Tibial nerve (tissue), 4 donors: ENCODE results near the gene KIRREL3. TPM values are rescaled to one million over a fixed set of nuclear protein-coding genes. Genes with fewer than 3 reads are reported as not detected.
"Not testable (repeated sequence)": the region's sequence is repeated elsewhere in the genome, so short reads cannot be mapped to it uniquely, and the experiment has no call there.

Source experiments
- DNase-seq, 2 donors: peaks; one replicate each; pipeline ENCODE4 v3.0.0-alpha.2; 2019; ENCODE audit warnings: low spot score in 2 of 2
- H3K27ac ChIP-seq, 4 donors: fragments of 200-600 bp; sonication (generic) in 3 of 4; one replicate each; pipeline ENCODE4 v1.5.1; 2017 to 2019; ENCODE audit warnings: mild to moderate bottlenecking in 1 of 4
- H3K27me3 ChIP-seq, 2 donors: fragments of 200-600 bp; sonication (generic) in 1 of 2; one replicate each; pipeline versions ENCODE4 v1.5.1 to v1.6.0; 2017 to 2019
- H3K36me3 ChIP-seq, 3 donors: fragments of 200-600 bp; sonication (generic); one replicate each; pipeline ENCODE4 v1.5.1; 2018 to 2019
- H3K4me1 ChIP-seq, 4 donors: fragments of 200-600 bp; sonication (generic) in 3 of 4; one replicate each; pipeline ENCODE4 v1.5.1; 2017 to 2019
- H3K4me3 ChIP-seq, 4 donors: fragments of 200-600 bp; sonication (generic) in 3 of 4; one replicate each; pipeline ENCODE4 v1.5.1; 2017 to 2019; ENCODE audit warnings: mild to moderate bottlenecking in 1 of 4, moderate library complexity in 1 of 4
- H3K9me3 ChIP-seq, 4 donors: fragments of 200-600 bp; sonication (generic) in 3 of 4; one replicate each; pipeline ENCODE4 v1.5.1; 2017 to 2019
- EP300 ChIP-seq, 2 donors: sonication (generic); formaldehyde crosslinking; IDR thresholded peaks; one replicate each; pipeline ENCODE4 v1.6.1; 2017; ENCODE audit warnings: antibody characterized with exemption in 2 of 2, mild to moderate bottlenecking in 1 of 2
- POLR2A ChIP-seq, 2 donors: fragments of 450-650 bp; IDR thresholded peaks; one replicate each; pipeline ENCODE4 v1.6.1; 2017; ENCODE audit warnings: antibody characterized with exemption in 2 of 2, mild to moderate bottlenecking in 2 of 2, moderate library complexity in 2 of 2
- WGBS, 2 donors: methylation state at CpG; one replicate each; pipeline ENCODE4 v1.1.5; 2018; 5-methylcytosine and 5-hydroxymethylcytosine counted together
- total RNA-seq, 4 donors: library from RNA; depleted of rRNA; stranded (reverse); fragments of >200 nt; gene quantifications; one replicate each; pipeline ENCODE4 v1.1.0, GENCODE V29; 2016
- TF ChIP-seq, protein P1 (sequence below), 5 experiments: fragments of 200-600 bp in 3 of 5; fragments of 450-650 bp in 2 of 5; sonication (generic) in 3 of 5; IDR thresholded peaks; one replicate each; pipeline ENCODE4 v1.5.1; 2016 to 2019; ENCODE audit warnings: antibody characterized with exemption in 5 of 5, mild to moderate bottlenecking in 3 of 5, moderate library complexity in 2 of 5

Gene KIRREL3
- total RNA-seq, 4 donors from 2014 or later = not detected

DNA sequence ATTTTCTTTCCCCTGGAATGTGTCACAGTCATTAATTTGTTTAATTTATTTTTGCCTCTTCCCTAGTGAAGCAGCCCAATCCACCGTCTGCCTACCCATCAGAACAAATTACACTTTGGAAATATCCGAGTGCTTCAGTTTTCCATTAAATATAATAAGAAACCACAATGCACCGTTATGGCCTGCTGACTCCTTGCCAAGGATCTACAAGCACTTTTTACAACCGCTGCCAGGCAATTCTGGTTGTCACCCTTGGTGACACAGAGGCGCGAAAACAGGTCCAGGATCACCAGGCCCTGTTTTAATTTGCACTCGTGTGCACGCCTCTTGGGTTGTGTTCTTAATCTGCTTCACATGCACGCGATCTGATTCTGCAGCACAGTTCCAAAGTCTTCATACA, 43.9 kb downstream of the KIRREL3 start:
- no peak for DNase-seq
- Histone ChIP-seq H3K4me3 (no peak overlapping the region), H3K36me3 (no peaks in the 10 kb centered on the region), H3K27me3 (no peaks in the 10 kb centered on the region), H3K9me3 (no peaks in the 10 kb centered on the region), H3K27ac (no peak overlapping the region), H3K4me1 (no peaks in the 10 kb centered on the region)
- 73 to 84% methylated on average over 10 of the region's 10 CpGs for WGBS, 2 donors
- TF ChIP-seq, protein P1, sequence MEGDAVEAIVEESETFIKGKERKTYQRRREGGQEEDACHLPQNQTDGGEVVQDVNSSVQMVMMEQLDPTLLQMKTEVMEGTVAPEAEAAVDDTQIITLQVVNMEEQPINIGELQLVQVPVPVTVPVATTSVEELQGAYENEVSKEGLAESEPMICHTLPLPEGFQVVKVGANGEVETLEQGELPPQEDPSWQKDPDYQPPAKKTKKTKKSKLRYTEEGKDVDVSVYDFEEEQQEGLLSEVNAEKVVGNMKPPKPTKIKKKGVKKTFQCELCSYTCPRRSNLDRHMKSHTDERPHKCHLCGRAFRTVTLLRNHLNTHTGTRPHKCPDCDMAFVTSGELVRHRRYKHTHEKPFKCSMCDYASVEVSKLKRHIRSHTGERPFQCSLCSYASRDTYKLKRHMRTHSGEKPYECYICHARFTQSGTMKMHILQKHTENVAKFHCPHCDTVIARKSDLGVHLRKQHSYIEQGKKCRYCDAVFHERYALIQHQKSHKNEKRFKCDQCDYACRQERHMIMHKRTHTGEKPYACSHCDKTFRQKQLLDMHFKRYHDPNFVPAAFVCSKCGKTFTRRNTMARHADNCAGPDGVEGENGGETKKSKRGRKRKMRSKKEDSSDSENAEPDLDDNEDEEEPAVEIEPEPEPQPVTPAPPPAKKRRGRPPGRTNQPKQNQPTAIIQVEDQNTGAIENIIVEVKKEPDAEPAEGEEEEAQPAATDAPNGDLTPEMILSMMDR (IDR thresholded peaks at IDR 0.05) = no peak

DNA sequence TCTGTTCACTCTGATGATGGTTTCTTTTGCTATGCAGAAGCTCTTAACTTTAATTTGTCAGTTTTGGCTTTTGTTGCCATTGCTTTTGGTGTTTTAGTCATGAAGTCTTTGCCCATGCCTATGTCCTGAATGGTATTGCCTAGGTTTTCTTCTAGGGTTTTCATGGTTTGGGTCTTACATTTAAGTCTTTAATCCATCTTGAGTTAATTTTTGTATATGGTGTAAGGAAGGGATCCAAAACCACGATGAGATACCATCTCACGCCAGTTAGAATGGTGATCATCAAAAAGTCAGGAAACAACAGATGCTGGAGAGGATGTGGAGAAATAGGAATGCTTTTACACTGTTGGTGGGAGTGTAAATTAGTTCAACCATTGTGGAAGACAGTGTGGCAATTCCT, 48.0 kb downstream of the KIRREL3 start:
- DNase-seq, H3K4me1 ChIP-seq, H3K9me3 ChIP-seq, H3K4me3 ChIP-seq, H3K36me3 ChIP-seq, H3K27me3 ChIP-seq, H3K27ac ChIP-seq: not testable (repeated sequence)
- WGBS, 2 donors = 96 to 100% methylated on average over 2 of the region's 2 CpGs

DNA sequence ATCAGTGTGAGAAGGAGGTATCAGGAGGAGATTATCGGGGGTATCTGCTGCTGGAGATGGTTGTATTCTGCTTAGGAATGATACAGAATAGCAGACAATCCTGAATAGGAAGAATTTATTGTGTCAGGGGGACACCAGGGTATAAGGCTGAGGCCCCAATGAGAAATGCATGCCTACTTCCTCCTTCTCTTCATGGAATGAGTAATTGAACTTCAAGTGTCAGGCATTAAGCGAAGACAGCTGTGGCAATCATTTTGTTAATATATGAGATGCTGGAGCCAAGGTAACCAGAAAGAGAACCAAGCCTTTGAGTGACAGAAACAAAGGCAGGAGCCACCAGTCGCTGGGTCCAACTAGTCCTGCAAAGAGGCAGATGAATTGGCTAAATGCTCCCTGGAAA, 49.1 kb downstream of the KIRREL3 start:
- TF ChIP-seq, protein P1 (IDR thresholded peaks at IDR 0.05) = no peak
- no peak for TF ChIP-seq POLR2A (IDR thresholded peaks at IDR 0.05)
- no peak for TF ChIP-seq EP300 (IDR thresholded peaks at IDR 0.05)
- DNase-seq = no peak

DNA sequence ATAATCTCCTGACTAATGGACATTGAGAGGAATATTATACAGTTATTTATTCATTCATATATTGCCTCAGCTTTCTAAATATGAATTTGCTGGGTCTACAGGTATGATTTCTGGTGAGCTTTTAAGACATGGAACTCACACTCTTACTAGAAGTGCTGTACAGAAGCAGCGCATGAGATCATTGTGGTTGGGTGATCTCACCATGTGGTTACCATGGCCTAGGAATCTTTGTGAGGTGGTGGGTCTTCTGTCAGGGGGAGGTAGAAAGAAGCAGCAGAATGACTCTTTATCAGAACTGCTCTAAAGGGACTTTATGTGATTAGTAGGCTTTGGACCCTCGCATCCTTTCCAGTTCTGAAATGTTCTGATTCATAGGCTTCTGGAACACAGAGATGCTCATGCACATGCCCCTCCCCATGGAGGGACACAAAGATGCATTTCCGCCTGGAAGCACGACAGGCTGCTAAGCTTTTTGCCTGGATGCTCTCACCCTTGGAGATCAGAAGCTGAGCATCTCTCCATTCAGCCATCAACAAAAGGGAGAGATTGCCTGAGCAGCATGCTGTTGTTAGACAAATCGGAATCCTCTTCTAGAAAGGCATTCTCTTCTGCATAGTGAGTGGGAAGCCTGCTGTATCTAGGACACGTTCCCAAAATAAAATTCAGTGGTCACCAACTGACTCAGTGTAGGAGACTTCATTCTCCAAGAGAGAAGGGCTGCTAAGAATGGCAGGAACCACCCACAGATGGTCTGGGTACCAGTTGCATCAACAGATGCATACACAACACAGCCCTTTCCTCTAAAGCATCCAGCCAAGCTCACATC, 51.3 kb downstream of the KIRREL3 start:
- Histone ChIP-seq H3K4me3 (no peak overlapping the region), H3K9me3 (no peaks in the 10 kb centered on the region), H3K4me1 (no peaks in the 10 kb centered on the region), H3K36me3 (no peaks in the 10 kb centered on the region), H3K27ac (no peak overlapping the region), H3K27me3 (no peaks in the 10 kb centered on the region)
- 86 to 87% methylated on average over 6 of the region's 6 CpGs for WGBS, 2 donors
- TF ChIP-seq EP300 (IDR thresholded peaks at IDR 0.05) (no peak), POLR2A (IDR thresholded peaks at IDR 0.05) (no peak)
- TF ChIP-seq, protein P1 (IDR thresholded peaks at IDR 0.05) = no peak
- DNase-seq = no peak

More for the DNA sequence above, 49.1 kb downstream of the KIRREL3 start:
- Histone ChIP-seq H3K36me3 (no peaks in the 10 kb centered on the region), H3K4me3 (no peak overlapping the region), H3K9me3 (no peaks in the 10 kb centered on the region), H3K27me3 (no peaks in the 10 kb centered on the region), H3K27ac (no peak overlapping the region), H3K4me1 (no peaks in the 10 kb centered on the region)
- 89 to 91% methylated on average over 3 of the region's 3 CpGs for WGBS, 2 donors

DNA sequence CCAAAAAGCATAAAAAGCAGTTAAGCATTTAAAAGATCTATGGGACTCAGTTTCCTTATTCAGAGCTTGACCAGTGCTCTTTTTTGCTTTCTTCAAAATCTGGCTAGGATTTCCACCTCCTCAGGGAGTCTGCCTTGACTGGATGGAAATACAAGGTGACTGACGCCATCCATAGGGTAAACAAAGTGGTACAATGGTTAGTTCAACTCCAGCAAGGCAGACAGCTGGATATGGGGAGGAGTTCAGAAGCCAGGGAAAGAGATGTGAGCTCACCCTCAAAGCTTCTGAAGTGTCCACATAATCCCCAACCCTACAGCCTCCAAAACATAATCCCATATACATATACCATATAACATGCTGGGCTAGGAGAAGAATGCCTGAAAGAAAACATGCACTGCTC, 52.0 kb downstream of the KIRREL3 start:
- no peak overlapping the region for H3K4me3 ChIP-seq
- no peaks in the 10 kb centered on the region for H3K36me3 ChIP-seq
- H3K27me3 ChIP-seq = no peaks in the 10 kb centered on the region
- 78 to 80% methylated on average over 1 of the region's 1 CpG for WGBS, 2 donors
- no peak for TF ChIP-seq EP300 (IDR thresholded peaks at IDR 0.05)
- no peak for TF ChIP-seq POLR2A (IDR thresholded peaks at IDR 0.05)
- TF ChIP-seq, protein P1 (IDR thresholded peaks at IDR 0.05) = no peak
- DNase-seq = no peak
- H3K27ac ChIP-seq = no peak overlapping the region
- no peaks in the 10 kb centered on the region for H3K4me1 ChIP-seq
- no peaks in the 10 kb centered on the region for H3K9me3 ChIP-seq
